ENCODE data around the gene CASTOR2.
"Not testable (repeated sequence)": the region's sequence is repeated elsewhere in the genome, so short reads cannot be mapped to it uniquely, and the experiment has no call there.

The CASTOR2 gene

GRCh38 chr7:75054744-75055143 is 90.2 kb downstream of the CASTOR2 start:
- Histone ChIP-seq H3K36me3 (ENCODE audit: control insufficient read depth, insufficient read depth, low read length) (peaks cover 89% of the 10 kb centered on the region), H3K27ac (ENCODE audit: low read depth, low read length, severe bottlenecking) (peak overlapping the region; percentile 68)

GRCh38 chr7:75055155-75055554 is 90.7 kb downstream of the CASTOR2 start:
- peaks cover 89% of the 10 kb centered on the region for H3K36me3 ChIP-seq (ENCODE audit: control insufficient read depth, insufficient read depth, low read length)
- H3K9me3 ChIP-seq (ENCODE audit: control insufficient read depth, low read length) = no peaks in the 10 kb centered on the region
- 95 to 98% methylated on average over 3 to 9 of the region's 9 CpGs for WGBS, 2 experiments (ENCODE audit: insufficient coverage in 2 of 2)
- H3K4me1 ChIP-seq (ENCODE audit: control insufficient read depth, insufficient read depth, low read length, poor library complexity, severe bottlenecking) = peaks cover 10% of the 10 kb centered on the region
- peak overlapping the region; percentile 68 for H3K27ac ChIP-seq (ENCODE audit: low read depth, low read length, severe bottlenecking)
- no peak overlapping the region for H3K4me3 ChIP-seq (ENCODE audit: extremely low read depth, insufficient read depth, low read length, poor library complexity, severe bottlenecking)

More at GRCh38 chr7:75054744-75055143, 90.2 kb downstream of the CASTOR2 start:
- Histone ChIP-seq H3K4me3 (ENCODE audit: extremely low read depth, insufficient read depth, low read length, poor library complexity, severe bottlenecking) (no peak overlapping the region), H3K9me3 (ENCODE audit: control insufficient read depth, low read length) (no peaks in the 10 kb centered on the region), H3K4me1 (ENCODE audit: control insufficient read depth, insufficient read depth, low read length, poor library complexity, severe bottlenecking) (peaks cover 10% of the 10 kb centered on the region)
- 75 to 100% methylated on average over 1 of the region's 3 CpGs for WGBS, 2 experiments (ENCODE audit: insufficient coverage in 2 of 2)

- Histone ChIP-seq H3K4me3 (ENCODE audit: extremely low read depth, insufficient read depth, low read length, poor library complexity, severe bottlenecking) (no peak overlapping the region), H3K36me3 (ENCODE audit: control insufficient read depth, insufficient read depth, low read length) (peaks cover 92% of the 10 kb centered on the region), H3K4me1 (ENCODE audit: control insufficient read depth, insufficient read depth, low read length, poor library complexity, severe bottlenecking) (peaks cover 10% of the 10 kb centered on the region), H3K9me3 (ENCODE audit: control insufficient read depth, low read length) (no peaks in the 10 kb centered on the region), H3K27ac (ENCODE audit: low read depth, low read length, severe bottlenecking) (peak overlapping the region; percentile 24)
- WGBS, 2 experiments (ENCODE audit: insufficient coverage in 2 of 2) = 93 to 98% methylated on average over 8 to 9 of the region's 14 CpGs
These were observed 91.6 kb downstream of the CASTOR2 start for GRCh38 chr7:75055830-75056772.

- WGBS, 2 experiments (ENCODE audit: insufficient coverage in 2 of 2) = 95 to 97% methylated on average over 13 to 15 of the region's 15 CpGs
- peaks cover 93% of the 10 kb centered on the region for H3K36me3 ChIP-seq (ENCODE audit: control insufficient read depth, insufficient read depth, low read length)
- H3K4me1 ChIP-seq (ENCODE audit: control insufficient read depth, insufficient read depth, low read length, poor library complexity, severe bottlenecking) = peaks cover 10% of the 10 kb centered on the region
- no peaks in the 10 kb centered on the region for H3K9me3 ChIP-seq (ENCODE audit: control insufficient read depth, low read length)
- no peak overlapping the region for H3K27ac ChIP-seq (ENCODE audit: low read depth, low read length, severe bottlenecking)
- H3K4me3 ChIP-seq (ENCODE audit: extremely low read depth, insufficient read depth, low read length, poor library complexity, severe bottlenecking) = no peak overlapping the region
These were observed 93.9 kb downstream of the CASTOR2 start for GRCh38 chr7:75058406-75058805.

- no peaks in the 10 kb centered on the region for H3K4me1 ChIP-seq (ENCODE audit: control insufficient read depth, insufficient read depth, low read length, poor library complexity, severe bottlenecking)
- no peak overlapping the region for H3K27ac ChIP-seq (ENCODE audit: low read depth, low read length, severe bottlenecking)
- H3K4me3 ChIP-seq (ENCODE audit: extremely low read depth, insufficient read depth, low read length, poor library complexity, severe bottlenecking) = no peak overlapping the region
- 88 to 97% methylated on average over 5 to 6 of the region's 8 CpGs for WGBS, 2 experiments (ENCODE audit: insufficient coverage in 2 of 2)
- no peaks in the 10 kb centered on the region for H3K9me3 ChIP-seq (ENCODE audit: control insufficient read depth, low read length)
- peaks cover 85% of the 10 kb centered on the region for H3K36me3 ChIP-seq (ENCODE audit: control insufficient read depth, insufficient read depth, low read length)
These were observed 99.8 kb downstream of the CASTOR2 start for GRCh38 chr7:75064291-75064690.

GRCh38 chr7:75064801-75065200 is 100.3 kb downstream of the CASTOR2 start:
- Histone ChIP-seq H3K4me3 (ENCODE audit: extremely low read depth, insufficient read depth, low read length, poor library complexity, severe bottlenecking) (no peak overlapping the region), H3K36me3 (ENCODE audit: control insufficient read depth, insufficient read depth, low read length) (peaks cover 87% of the 10 kb centered on the region), H3K4me1 (ENCODE audit: control insufficient read depth, insufficient read depth, low read length, poor library complexity, severe bottlenecking) (no peaks in the 10 kb centered on the region), H3K9me3 (ENCODE audit: control insufficient read depth, low read length) (no peaks in the 10 kb centered on the region), H3K27ac (ENCODE audit: low read depth, low read length, severe bottlenecking) (no peak overlapping the region)
- 95 to 98% methylated on average over 5 of the region's 8 CpGs for WGBS, 2 experiments (ENCODE audit: insufficient coverage in 2 of 2)

GRCh38 chr7:75066521-75066920 is 102.0 kb downstream of the CASTOR2 start:
- Histone ChIP-seq H3K4me1 (ENCODE audit: control insufficient read depth, insufficient read depth, low read length, poor library complexity, severe bottlenecking) (no peaks in the 10 kb centered on the region), H3K9me3 (ENCODE audit: control insufficient read depth, low read length) (no peaks in the 10 kb centered on the region), H3K4me3 (ENCODE audit: extremely low read depth, insufficient read depth, low read length, poor library complexity, severe bottlenecking) (no peak overlapping the region), H3K27ac (ENCODE audit: low read depth, low read length, severe bottlenecking) (no peak overlapping the region), H3K36me3 (ENCODE audit: control insufficient read depth, insufficient read depth, low read length) (peaks cover 84% of the 10 kb centered on the region)
- WGBS, 2 experiments (ENCODE audit: insufficient coverage in 2 of 2) = 96 to 100% methylated on average over 5 to 9 of the region's 9 CpGs

GRCh38 chr7:75072981-75073283 is 108.4 kb downstream of the CASTOR2 start:
- no peaks in the 10 kb centered on the region for H3K9me3 ChIP-seq (ENCODE audit: control insufficient read depth, low read length)
- H3K4me1 ChIP-seq (ENCODE audit: control insufficient read depth, insufficient read depth, low read length, poor library complexity, severe bottlenecking) = peaks cover 6% of the 10 kb centered on the region
- WGBS, 2 experiments (ENCODE audit: insufficient coverage in 2 of 2) = 3 to 4% methylated on average over 4 to 9 of the region's 9 CpGs
- H3K36me3 ChIP-seq (ENCODE audit: control insufficient read depth, insufficient read depth, low read length) = peaks cover 28% of the 10 kb centered on the region
- peak overlapping the region; percentile 88 for H3K4me3 ChIP-seq (ENCODE audit: extremely low read depth, insufficient read depth, low read length, poor library complexity, severe bottlenecking)
- H3K27ac ChIP-seq (ENCODE audit: low read depth, low read length, severe bottlenecking) = peak overlapping the region; percentile 94

GRCh38 chr7:75074262-75074641 is 109.7 kb downstream of the CASTOR2 start:
- H3K27ac ChIP-seq (ENCODE audit: low read depth, low read length, severe bottlenecking); H3K4me3 ChIP-seq (ENCODE audit: extremely low read depth, insufficient read depth, low read length, poor library complexity, severe bottlenecking); H3K9me3 ChIP-seq (ENCODE audit: control insufficient read depth, low read length); H3K4me1 ChIP-seq (ENCODE audit: control insufficient read depth, insufficient read depth, low read length, poor library complexity, severe bottlenecking): not testable (repeated sequence)
- peaks cover 23% of the 10 kb centered on the region for H3K36me3 ChIP-seq (ENCODE audit: control insufficient read depth, insufficient read depth, low read length)
- WGBS, 2 experiments (ENCODE audit: insufficient coverage in 2 of 2) = no CpG with 5 or more reads among the region's 8 CpGs

Measured in mesodermal cell (in vitro differentiated cells).